Measurements from ENCODE around the gene SAFB. TPM values are rescaled to one million over a fixed set of nuclear protein-coding genes. Genes with fewer than 3 reads are reported as not detected.

Gene SAFB
- total and polyA plus RNA-seq, 8 donors: 63.7 to 206 (median 165) TPM

GRCh38 chr19:5673752-5674151 is 50.9 kb downstream of the SAFB start:
- ATAC-seq: no peak
- DNase-seq: no peak
- Histone ChIP-seq H3K36me3 (peaks cover 0 to 56% of the 10 kb centered on the region in 2 donors), H3K9me3 (no peaks in the 10 kb centered on the region), H3K4me1 (peaks cover 0 to under 1% of the 10 kb centered on the region in 2 donors), H3K4me3 (no peak overlapping the region), H3K27me3 (no peaks in the 10 kb centered on the region), H3K27ac (no peak overlapping the region)
- TF ChIP-seq CTCF (IDR thresholded peaks at IDR 0.05): no peak
- intact Hi-C loops (cut with DNase I): no loop called here

GRCh38 chr19:5674714-5675113 is 51.8 kb downstream of the SAFB start:
- no peak for ATAC-seq
- Histone ChIP-seq H3K4me1 (peaks cover 6 to 10% of the 10 kb centered on the region in 2 donors), H3K27ac (no peak overlapping the region), H3K36me3 (peaks cover 0 to 46% of the 10 kb centered on the region in 2 donors), H3K27me3 (no peaks in the 10 kb centered on the region), H3K9me3 (no peaks in the 10 kb centered on the region), H3K4me3 (no peak overlapping the region)
- no peak for TF ChIP-seq CTCF (IDR thresholded peaks at IDR 0.05)
- no peak for DNase-seq
- intact Hi-C loops (cut with DNase I): no loop called here

- Histone ChIP-seq H3K27ac (no peak overlapping the region), H3K9me3 (no peaks in the 10 kb centered on the region), H3K36me3 (peaks cover 0 to 31% of the 10 kb centered on the region in 2 donors), H3K27me3 (no peaks in the 10 kb centered on the region), H3K4me1 (peaks cover 6 to 16% of the 10 kb centered on the region in 2 donors), H3K4me3 (no peak overlapping the region)
- intact Hi-C loops (cut with DNase I): no loop called here
- peak in 1 of 4 donors; percentile 79 for DNase-seq
- ATAC-seq: no peak
- TF ChIP-seq CTCF (IDR thresholded peaks at IDR 0.05): no peak
Observed at GRCh38 chr19:5676105-5676771, 53.4 kb downstream of the SAFB start.

GRCh38 chr19:5676772-5677105 is 53.9 kb downstream of the SAFB start:
- Histone ChIP-seq H3K4me3 (no peak overlapping the region), H3K4me1 (peaks cover 6 to 17% of the 10 kb centered on the region in 2 donors), H3K9me3 (no peaks in the 10 kb centered on the region), H3K27ac (no peak overlapping the region), H3K27me3 (no peaks in the 10 kb centered on the region), H3K36me3 (peaks cover 0 to 26% of the 10 kb centered on the region in 2 donors)
- DNase-seq (peak in 1 of 4 donors; percentile 57), ATAC-seq (no peak)
- intact Hi-C loops (cut with DNase I): no loop called here
- TF ChIP-seq CTCF (IDR thresholded peaks at IDR 0.05): no peak

GRCh38 chr19:5677136-5677535 is 54.3 kb downstream of the SAFB start:
- no peak for TF ChIP-seq CTCF (IDR thresholded peaks at IDR 0.05)
- no peak overlapping the region for H3K27ac ChIP-seq
- intact Hi-C loops (cut with DNase I): no loop called here

More at GRCh38 chr19:5677136-5677535, 54.3 kb downstream of the SAFB start:
- Histone ChIP-seq H3K36me3 (peaks cover 0 to 22% of the 10 kb centered on the region in 2 donors), H3K27me3 (no peaks in the 10 kb centered on the region), H3K4me3 (no peak overlapping the region), H3K9me3 (no peaks in the 10 kb centered on the region), H3K4me1 (peaks cover 6 to 17% of the 10 kb centered on the region in 2 donors)
- no peak for ATAC-seq
- DNase-seq: peak in 1 of 4 donors; percentile 63
